ENCODE data around the gene LUZP2.

DNA sequence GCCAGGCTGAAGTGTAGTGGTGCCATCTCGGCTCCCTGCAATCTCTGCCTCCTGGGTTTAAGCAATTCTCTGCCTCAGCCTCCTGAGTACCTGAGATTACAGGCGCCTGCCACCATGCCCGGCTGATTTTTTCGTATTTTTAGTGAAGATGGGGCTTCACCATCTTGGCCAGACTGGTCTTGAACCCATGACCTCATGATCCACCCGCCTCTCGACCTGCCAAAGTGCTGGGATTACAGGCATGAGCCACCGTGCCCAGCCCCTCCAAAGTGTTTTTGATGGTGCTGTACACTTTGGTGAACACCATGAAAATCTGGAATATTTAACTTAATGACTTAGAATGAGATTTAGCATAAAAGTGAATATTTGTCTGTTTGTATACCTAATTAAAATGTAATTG is 5.6 kb downstream of the LUZP2 start:
- TF ChIP-seq POLR2A (IDR thresholded peaks at IDR 0.05; ENCODE audit: low read depth, low read length) (no peak), TAF1 (IDR thresholded peaks at IDR 0.05; ENCODE audit: borderline replicate concordance, low read depth, low read length) (no peak), POLR2AphosphoS5 (IDR thresholded peaks at IDR 0.05; ENCODE audit: low read depth, low read length) (no peak)
